Activated CD4-positive, alpha-beta T cell treated with anti-CD3 and anti-CD28 coated beads, Interleukin-2, amount 50 U/mL, for 48 hours (primary cell): Measurements from ENCODE around the gene DGCR6L.
"Not testable (repeated sequence)": the region's sequence is repeated elsewhere in the genome, so short reads cannot be mapped to it uniquely, and the experiment has no call there.

Source experiments
- DNase-seq, 2 experiments: peaks; one replicate each; pipeline ENCODE4 v3.0.0-alpha.2; 2020

The DGCR6L gene

DNA sequence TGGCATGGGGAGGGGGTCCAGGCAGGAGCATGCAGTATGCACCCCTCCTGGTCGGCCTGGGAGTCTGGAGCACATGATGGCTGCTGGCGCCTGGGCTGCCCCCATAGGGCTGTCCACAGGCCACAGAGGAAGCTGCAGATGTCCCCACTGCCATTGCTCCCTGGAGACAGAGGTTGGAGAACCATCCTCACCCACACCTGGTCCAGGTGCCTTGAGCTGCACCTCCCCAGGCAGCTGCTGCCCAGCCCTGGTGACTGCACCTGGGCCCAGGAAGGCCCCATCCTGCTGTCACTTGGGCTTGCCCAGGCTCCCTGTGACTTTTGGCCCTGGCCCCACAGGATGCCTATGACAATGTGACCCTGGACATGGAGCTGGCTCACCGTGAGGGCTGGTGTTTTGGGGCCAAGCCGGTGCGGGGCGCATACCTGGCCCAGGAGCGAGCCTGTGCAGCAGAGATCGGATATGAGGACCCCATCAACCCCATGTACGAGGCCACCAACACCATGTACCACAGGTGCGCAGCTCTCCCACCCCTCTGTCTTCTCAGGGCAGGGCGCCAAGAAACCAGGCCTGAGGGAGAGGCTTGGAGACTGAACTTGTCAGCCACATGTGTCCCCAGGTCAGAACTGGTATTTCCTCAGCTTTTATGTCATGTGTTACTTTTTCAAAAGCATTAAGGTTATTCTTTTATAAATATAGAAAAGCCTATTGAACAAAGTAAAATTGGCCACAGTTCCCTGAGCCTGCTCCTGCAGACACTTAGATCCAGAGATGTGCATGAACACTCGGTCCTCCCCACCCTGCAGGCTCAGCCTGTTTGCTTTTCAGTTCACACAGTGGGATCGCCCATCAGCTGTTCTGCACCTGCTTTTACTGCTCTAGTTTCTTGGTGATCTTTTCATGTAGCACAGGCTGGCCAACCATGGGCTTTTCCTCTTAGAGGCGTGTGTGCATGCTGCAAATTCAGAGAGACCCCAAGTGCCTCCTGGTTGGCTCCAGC lies 12.1 kb downstream of the DGCR6L start:
- DNase-seq: not testable (repeated sequence)

DNA sequence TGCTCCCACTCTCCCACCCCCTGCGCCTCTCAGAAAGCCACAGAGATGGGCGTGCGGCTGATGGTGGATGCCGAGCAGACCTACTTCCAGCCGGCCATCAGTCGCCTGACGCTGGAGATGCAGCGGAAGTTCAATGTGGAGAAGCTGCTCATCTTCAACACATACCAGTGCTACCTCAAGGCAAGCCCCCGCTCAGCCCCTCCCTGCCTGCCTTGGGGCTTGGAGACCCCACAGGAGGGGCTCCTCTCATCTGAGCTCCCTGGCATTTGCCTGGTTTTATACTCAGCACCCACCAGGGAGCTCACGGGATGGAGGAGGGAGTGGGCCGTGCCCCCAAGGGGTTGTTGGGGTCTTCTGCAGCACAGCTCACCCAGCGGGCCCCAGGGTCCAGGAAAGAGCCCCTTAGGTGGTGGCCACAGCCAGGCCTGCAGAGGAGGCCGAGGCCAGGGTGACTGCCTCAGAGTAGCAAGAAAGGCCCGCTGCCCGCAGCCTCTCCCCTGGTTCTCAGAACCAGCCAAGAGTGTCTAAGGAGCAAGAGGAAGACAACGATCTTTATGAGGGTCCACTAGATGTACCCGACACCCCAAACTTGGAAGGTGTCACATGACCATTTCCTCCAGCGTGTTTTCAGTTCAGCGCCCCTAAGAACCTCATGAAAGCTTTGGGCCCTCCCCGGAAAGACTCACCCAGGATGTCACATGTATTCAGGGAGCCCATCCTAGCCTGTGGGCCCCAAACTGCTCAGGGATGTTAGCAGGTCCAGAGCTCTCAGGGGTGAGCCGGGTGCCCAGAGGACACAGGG lies 13.0 kb downstream of the DGCR6L start:
- not testable (repeated sequence) for DNase-seq

DNA sequence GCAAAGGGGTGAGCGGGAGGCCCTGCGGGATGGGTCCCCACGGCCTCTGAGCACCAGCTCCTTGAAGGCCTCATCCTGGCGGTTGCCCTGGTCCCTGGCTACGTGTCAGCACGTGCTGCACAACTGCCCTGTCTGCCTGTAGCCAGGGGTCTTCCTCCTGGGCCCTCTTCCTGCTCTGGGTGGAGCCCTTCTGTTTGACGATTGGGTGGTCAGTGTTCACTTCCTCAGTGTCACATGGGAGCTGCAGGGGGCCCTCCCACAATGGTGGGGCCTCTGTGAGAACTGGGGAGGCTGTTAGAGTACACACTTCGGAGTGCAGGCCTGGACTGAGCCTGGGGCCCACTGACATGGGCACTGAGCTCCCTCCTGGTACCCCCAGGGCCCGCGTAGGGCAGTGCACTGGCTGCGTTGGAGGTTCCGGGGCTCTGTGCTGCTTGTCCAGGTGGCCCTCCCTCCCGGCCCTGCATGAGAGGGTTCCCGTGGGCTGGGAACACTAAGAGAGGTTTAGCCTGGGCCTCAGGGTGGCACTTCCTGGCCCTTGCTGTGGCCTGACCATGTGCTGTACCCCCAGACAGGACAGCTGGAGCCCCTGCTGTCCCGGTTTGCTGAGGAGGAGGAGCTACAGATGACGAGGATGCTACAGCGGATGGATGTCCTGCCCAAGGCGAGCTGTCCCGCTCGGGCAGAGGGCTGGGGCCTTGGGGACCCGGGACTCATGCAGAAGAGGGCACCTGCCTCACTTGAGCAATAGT lies 13.8 kb downstream of the DGCR6L start:
- DNase-seq: no peak

DNA sequence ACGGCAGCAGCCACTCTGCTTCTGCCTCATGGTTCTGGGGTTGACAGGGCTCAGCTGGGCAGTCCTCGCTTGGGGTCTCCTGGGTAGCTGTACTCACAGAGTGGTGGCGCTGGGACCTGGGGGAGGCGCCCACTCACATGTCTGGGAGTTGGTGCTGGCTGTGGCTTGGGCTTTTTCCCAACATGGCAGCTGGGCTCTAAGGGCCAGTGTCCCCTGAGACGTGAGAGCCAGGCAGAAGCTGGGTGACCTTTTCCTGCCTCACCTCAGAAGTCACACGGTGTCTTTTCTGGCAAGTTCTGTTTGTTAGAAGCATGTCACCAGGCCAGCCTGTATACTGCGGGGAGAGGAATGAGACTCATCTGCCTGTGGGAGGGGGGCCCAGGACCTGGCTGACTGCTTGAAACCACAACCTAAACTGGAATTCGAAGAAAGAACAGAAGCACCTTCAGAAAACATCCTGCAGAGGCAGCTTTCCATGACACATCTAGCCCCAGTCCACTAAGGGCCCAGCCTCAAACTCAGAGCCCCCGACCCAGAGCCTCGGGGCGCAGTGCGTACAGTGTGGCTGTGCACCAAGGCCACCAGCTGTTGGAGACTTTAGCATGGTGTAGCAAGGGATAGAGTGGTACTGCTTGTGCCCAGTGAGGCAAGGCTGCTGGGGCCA lies 14.5 kb downstream of the DGCR6L start:
- DNase-seq: not testable (repeated sequence)

DNA sequence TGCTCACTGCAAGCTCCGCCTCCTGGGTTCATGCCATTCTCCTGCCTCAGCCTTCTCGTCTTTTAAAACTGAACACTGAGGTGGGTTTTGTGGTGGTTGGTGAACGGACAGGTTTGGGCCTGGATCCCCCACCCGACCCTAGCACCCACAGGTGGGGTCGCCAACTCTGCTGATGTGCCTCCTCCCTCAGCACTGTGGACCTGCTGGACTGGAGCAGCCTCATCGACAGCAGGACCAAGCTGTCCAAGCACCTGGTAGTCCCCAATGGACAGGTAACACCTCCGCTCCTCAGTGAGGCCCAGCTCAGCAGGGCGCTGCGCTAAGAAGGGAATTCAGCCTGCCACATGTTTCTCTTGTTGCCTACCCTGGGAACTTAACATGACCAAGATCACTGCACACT lies 15.2 kb downstream of the DGCR6L start:
- DNase-seq: no peak

DNA sequence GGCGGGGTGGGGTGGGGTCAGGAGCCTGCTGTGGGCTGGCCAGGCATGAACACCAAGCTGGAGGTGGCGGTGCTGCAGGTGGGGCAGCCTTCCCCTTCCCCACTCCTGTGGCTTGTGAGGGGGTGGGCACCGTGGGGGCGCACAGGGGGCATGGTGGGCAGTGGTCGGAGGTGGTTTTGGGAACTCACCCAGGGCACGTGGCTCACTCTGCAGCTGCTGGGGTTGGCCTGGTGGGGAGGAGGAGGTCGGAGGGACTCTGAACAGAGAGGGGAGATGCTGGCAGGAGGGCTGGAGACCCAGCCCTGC lies 16.7 kb downstream of the DGCR6L start:
- DNase-seq: not testable (repeated sequence)

DNA sequence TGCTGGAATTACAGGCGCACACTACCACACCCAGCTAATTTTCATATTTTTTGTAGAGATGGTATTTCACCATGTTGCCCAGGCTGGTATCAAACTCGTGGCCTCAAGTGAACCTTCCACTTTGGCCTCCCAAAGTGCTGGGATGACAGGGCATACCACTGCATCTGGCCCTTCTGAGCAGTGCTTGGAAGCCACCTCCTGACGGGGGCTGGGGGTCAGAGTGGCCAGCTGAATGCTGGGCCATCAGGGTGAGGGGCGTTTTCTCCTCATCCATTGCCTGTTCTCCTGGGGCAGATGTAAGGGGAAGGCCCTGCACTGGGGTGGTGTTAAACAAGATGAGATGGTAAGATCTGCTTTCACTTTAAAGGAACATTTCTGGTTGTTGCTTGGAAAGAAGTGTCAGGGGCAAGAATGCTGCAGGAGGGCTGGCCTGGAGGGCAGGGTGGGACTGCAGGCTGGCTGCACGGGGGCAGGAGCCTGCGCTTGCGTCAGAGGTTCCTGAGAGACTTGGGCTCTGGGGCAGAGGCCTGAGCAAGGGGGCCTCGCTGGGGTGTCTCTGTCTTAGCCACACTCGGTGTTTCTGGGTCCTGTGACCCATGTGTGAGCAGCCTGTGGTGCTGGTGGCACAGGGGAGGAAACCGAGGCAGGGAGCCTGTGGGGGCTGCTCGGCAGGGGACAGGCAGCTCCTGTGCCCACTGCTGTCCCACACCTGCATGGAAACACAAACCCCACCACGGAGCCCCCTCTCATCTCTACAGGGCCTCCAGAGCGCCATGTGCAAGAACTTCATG lies 17.2 kb downstream of the DGCR6L start:
- no peak for DNase-seq

DNA sequence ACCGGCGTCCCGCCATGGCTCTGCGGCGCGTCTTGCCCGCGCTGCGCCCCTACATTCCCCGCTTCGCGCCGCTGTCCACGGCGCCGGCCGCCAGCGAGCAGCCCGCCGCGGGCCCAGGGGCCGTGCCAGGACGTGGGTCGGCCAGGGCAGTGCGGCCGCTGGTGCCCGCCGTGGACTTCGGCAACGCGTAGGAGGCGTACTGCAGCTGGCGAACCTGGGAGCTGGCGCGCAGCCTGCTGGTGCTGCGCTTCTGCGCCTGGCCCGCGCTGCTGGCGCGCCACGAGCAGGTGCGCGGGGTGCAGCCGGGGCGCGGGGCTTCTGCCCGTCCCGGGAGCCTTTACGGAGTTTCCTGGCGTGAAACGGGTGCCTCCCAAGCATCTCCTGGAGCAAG lies 20.1 kb downstream of the DGCR6L start:
- DNase-seq: no peak

DNA sequence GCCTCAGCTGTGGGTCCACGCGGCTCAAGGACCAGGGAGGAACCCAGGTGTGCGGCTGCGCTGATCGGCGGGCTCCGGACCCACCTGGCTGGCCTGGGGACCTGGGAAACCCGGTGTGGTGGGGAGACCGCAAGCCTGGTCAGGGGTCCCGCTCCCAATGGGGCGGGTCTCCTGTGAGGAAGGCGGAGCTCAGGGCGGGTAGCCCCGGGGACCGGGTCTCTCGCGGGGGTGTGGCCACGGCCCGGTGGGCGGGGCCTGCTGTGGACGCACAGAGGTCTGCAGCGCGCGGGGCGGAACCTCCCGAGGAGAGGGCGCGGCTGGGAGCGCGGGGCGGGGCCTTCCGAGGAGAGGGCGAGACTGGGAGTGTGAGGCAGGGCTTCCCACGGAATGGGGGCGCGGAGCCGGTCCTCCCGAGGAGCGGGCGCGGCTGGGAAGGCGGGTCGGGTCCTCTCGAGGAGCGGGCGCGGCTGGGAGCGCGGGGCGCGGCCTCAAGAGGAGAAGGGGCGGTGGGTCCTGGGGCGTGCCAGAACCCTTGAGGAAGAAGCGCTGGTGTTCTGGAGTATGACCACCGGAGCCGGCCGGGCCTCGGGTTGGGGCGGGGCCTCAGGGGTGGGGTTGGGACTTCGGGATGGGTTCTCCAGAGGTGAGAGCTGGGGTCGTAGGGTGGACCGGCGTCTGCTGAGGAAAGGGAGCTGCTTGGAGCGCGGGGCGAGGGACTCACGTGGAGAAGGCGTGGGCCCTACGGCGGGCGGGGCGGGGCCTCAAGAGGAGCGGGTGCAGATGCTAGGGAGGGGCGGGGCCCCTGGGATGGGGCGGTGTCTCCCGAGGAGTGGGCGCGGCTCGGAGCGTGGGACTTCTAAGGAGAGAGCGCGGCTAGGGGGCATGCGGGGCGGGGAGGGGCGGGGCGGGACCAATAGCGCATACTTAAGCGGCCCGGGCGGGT lies 20.8 kb downstream of the DGCR6L start:
- peak; percentile 94 to 96 for DNase-seq

DNA sequence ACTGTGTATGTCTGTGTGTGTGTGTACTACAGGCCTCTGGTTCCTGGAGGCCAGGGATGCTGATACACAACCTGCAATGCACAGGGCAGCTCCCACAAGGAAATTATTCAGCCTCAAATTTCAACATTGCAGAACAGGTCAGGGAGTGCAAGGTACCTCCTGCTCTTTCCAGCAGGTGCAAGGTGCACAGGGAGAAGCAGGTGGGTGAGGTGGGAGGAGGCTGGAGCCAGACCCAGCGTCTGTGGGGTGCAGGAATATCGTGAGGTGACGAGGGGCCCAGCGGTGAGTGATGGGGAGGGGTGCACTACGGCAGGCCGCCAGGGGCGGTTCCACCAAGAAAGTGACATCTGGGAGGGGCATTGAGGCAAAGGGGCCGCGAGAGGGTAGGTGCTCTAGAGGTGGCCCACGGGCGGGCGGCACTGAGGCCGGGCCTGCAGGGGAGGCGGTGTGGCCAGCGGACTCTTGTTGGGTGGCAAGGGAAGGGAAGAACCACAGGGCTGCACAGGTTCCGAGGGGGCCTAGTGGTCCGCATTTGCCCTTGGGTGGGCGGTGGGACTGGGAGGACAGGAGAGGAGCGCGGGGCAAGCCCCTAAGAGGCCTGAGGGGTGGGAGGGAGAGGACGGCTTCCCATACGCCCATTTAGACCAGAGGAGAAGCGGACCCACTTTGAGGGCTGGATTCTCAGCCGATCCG lies 21.6 kb downstream of the DGCR6L start:
- DNase-seq: no peak

DNA sequence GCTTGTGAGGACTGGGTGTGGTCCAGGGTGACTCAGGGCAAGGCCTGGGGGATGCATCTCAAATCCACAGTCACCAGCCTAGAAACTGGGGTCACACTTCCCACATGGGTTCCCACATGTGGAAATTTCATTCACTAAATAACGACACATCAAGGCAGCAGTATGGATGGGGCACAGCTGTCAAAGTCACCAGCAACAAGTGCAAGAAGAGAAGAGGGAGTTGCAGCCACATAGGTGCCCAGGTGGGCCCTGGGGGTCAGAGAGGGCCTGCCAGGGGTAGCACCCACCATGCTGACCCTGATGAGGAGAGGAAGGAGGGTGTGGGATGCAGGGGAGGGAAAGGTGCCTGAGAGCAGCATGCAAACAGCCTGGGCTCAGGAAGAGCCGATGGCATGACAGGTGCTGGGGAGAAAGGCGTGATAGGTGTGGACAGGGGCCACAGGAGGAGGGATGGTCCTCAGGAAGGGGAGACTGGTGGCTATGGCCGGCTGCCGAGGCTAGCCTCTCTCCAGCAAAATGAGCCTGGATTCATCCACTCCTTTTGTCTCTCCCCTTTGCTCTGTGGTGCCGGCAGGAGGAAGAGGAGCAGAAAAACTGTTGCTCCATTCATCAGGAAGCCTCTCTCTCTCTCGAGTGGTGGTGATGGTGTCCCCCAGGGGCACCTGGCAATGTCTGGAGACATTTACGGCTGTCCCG lies 22.3 kb downstream of the DGCR6L start:
- no peak for DNase-seq

DNA sequence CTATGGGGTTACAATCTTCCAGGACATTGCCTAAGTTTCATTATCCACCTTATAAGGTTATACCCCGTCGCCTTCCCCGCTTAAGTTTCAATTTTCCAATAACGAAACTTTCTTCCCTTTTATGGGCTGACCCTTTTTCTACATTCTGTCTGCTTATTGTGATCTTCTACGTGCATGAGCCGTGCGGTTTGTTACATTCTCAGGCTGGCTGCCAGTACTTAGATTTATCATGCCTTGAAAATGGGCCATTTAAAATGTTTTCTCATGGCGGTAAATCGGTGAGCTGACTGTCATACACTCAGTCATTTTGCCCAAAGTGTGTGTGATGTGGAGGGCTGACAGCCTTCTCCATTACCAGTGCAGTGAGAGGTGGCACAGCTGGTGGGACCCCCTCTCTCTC lies 23.3 kb downstream of the DGCR6L start:
- DNase-seq: no peak

DNA sequence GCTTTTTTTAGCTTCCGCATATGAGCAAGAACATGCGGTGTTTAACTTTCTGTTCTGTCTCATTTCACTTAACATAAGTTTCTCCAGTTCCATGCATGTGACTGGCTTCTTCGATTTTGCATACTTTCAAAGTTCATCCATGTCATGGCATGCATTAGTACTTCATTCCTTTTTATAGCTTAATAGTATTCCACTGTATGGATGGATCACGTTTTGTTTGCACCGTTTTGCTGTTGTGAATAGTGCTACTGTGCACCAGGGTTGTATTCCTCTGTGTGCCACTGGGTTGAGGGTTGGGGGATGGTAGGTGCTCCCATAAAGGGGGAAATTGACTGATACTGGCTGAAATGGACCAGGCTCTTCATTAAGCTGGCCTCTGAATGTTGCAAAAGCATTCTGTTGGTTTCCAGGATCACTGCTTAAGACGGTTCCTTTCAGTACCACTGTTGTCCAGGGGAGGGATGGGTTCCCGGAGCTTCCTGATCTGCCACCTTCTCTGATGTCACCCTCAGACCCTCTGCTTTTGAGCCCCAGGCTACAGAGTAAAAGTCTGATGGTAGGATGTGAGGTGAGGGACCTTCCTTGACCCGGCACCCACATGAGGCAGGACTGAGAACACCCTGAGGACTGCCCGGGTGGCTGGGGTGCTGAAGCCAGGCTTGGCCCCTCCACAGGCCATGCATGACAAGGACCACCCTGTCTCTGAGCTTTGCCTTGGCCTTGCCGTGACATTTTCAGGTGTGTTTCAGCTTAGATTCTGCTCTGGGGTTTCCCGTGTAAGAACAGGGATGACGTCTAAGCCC lies 24.4 kb downstream of the DGCR6L start:
- no peak for DNase-seq

DNA sequence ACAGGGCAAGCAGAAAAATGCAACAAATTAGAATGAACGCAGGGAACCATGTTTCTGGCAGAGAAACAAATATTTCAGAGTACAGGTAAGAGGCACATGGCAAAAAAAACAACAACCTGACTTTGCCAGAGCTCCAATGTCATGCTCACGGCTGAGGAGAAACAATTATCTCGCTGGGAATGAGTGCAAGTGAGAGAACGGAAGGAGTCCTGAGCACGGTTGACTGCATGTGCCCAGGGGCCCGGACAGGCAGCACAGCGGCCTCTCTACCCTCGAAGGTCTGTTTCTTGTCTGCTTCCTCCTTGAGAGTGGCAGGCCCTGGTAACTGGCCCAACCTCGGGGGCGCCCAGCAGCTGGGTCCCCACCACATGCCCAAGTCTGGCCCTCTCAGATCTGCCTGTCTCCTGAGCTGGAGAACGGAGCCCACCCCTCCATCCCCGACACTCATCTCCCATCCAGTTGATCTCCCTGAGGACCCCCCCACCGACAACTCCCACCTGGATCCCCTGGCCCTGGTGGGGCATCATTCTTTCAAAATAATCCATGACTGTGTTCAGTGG lies 27.1 kb downstream of the DGCR6L start:
- no peak for DNase-seq

DNA sequence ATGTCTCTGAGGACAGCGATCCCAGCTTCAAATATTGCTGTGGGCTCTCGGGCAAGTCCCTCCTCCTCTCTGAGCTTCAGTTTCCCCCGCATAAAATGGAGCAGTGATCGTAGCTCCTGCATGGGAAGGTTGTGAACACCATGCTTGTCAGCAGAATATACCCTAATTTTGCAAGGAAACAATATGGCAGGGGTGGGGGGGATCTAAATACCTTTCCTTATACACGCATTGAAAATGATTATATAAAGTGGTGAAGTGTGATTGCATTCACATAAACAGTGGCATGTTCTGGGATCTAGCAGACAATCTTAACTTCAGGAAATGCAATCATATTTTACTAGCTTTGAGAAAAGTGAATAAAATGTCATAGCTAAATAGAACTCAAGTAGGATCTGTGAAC lies 27.8 kb downstream of the DGCR6L start:
- no peak for DNase-seq

DNA sequence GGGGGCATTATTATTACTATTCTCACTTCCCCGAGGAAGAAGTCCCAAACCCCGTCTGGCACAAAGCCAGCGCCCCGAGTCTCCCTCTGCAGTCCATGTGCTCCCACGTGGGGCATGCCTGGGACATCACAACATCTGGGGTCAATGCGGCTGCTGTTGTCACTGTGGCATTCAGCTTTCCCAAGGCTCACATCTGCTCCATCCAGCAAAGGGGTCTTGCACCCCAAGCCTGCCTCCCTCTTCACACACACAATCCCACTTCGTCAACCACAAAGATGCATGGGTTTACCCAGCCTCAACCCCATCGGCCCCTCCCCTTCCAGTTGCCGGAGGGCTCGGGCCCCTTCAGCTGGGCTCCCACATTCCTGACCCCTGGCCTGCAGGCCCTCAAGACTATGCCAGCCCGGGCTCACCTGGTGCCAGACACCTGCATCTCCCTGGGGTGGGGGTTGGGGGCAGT lies 28.2 kb downstream of the DGCR6L start:
- DNase-seq: no peak

DNA sequence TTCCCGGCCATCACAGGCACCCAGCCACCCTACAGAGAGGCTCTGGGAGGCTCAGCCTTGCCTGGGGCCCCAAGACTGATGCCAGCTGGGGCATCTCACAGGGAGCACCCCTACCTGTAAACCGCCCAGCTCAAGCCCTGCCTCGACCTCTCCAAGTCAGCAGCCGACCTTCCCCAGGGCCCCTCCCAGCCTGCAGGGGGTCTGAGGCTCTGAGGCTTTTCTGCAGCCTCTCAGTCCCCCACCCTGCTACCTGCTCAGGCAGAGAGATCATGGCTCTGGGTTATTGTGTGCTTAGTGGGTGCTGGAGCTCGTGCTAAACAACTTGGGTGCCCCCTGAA lies 28.6 kb downstream of the DGCR6L start:
- no peak for DNase-seq

DNA sequence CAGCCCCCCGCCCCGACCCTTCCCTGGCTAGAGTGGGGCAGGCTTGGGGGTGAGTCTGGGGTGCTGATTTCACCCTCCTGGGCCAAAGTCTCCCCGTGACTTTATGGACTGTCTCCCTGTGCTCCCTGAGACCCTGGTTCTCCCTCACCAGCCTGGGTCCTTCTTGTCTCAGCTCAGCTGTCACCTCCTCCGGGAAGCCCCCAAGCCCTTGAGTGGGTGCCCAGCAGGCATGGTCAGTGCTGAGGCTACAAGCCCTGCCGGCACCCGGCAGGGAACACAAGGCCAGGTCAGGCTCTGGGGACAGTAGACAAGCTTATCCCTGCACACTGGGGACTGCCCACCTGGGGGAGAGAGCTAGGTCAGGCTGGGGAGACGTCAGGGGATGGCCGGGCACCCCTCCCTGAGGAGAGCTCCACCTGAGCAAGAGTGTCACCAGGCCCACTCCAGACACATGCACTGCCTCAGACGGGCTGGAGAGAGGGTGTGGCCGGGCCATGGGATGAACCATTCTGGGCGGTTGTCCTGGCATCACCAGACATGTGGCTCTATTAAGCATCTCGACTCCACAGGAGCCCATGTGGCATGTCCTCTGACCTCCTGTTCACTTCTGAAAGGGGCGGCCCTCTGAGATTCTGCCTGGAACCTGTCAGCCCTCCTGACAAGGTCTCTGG lies 29.1 kb downstream of the DGCR6L start:
- DNase-seq: no peak
